ENCODE measurements around the gene LCMT2. TPM values are rescaled to one million over a fixed set of nuclear protein-coding genes. Genes with fewer than 3 reads are reported as not detected.

The LCMT2 gene
- total RNA-seq, 4 donors from 2014 or later, result 2.8 to 5.5 (median 3.2) TPM

DNA sequence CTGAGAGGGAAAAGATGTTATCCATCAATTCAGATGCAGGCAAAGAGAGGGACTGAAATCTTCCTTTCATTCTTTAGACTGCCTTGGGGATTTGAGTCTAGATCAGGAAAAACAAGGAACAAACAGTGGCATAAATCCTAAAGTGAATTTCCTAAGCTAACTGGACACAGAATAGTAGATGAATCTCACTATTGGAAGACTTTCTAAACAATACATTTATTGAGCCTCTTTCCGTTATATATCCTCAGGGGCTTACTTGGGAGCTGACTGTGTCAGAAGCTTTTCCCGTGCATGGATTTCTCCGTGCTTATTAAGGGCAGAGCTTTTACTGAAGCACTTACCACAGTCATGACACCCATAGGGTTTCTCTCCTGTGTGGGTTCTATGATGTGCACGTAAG is 30.4 kb upstream of the LCMT2 start:
- TF ChIP-seq, protein P1, sequence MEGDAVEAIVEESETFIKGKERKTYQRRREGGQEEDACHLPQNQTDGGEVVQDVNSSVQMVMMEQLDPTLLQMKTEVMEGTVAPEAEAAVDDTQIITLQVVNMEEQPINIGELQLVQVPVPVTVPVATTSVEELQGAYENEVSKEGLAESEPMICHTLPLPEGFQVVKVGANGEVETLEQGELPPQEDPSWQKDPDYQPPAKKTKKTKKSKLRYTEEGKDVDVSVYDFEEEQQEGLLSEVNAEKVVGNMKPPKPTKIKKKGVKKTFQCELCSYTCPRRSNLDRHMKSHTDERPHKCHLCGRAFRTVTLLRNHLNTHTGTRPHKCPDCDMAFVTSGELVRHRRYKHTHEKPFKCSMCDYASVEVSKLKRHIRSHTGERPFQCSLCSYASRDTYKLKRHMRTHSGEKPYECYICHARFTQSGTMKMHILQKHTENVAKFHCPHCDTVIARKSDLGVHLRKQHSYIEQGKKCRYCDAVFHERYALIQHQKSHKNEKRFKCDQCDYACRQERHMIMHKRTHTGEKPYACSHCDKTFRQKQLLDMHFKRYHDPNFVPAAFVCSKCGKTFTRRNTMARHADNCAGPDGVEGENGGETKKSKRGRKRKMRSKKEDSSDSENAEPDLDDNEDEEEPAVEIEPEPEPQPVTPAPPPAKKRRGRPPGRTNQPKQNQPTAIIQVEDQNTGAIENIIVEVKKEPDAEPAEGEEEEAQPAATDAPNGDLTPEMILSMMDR (IDR thresholded peaks at IDR 0.05; ENCODE audit: low read depth), result no peak

DNA sequence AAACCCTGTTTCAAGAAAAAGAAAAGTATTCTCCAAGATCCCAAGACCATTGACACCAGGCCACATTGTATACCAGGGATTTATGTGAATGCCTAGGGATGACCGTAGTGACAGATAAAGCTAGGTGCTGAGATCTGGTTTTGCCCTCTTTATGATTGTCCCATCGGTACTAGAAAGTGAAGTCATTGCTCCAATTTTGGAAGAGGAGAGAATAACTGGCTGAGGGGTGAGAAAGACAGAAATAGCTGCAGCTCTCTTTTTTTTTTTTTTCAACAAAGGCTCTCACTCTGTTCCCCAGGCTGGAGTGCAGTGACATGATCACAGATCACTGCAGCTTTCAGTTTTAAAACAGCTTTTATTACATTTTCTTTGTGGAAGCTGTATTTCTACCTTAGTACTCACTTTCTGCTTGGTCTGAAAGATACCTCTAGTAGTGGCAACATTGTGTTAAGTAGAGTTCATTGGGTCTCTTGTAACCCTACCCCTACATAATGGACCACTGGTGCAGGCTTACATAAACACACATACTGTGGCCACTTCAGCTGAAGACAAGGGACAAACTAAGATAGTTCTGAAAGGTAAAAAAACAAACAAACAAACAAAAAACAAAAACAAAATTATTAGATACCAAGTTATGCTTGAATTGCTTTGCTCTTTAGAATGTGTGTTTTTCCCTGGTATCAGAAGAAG is 22.5 kb upstream of the LCMT2 start:
- TF ChIP-seq, protein P1 (IDR thresholded peaks at IDR 0.05; ENCODE audit: low read depth), result no peak

DNA sequence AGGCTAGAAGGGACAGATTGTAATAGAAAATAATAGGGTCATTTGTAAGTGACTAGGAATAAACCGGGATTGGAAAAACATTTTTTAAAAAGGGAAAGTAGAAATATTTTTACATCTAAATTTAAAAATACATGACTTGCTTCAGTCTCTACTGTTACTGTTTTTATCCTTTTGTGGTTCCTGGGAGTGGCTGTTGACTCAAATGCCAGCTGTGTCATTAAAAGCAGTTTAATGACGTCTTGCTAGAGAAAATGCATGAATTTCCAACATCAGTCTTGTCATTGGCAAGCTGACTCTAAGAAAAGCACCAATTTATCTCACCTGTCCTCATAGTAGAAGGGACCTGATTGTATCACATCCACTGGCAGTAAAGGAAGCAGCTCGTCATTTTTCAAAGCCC is 16.7 kb upstream of the LCMT2 start:
- TF ChIP-seq, protein P1 (IDR thresholded peaks at IDR 0.05; ENCODE audit: low read depth), result no peak

DNA sequence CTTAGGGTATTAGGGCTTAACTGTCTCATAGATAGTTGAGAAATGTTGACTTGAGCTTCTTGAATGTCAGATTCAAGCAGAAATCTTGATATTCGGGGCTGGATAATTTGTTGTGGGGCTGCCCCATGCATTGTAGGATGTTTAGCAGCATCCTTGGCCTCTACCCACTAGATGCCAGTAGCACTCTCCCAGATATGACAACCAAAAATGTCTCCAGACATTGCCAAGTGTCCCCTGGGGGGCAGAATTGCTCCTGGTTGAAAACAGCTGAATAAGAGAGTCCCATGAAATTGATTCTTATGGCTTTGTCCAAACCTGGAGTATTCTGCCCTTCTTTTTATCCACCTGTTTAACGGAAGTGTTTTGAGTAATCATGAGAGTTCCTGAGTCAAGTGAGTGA is 15.9 kb upstream of the LCMT2 start:
- TF ChIP-seq, protein P1 (IDR thresholded peaks at IDR 0.05; ENCODE audit: low read depth), result no peak

DNA sequence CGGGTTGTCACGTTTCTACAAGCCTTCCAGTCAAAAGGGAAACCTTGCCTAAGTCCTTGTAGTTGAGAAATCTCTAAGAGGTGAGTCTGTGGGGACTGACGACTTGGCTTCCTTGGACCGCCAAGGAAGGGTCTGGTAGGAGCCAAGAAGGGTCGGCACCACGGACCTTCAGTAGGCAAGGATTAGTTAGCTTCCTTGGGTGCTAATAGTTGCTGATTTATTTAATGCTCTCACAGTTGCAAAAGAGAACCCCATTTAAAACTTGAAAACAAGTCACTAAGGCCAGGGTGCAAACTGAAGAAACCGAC is 361 bp upstream of the LCMT2 start:
- TF ChIP-seq, protein P1 (IDR thresholded peaks at IDR 0.05; ENCODE audit: low read depth), result no peak

DNA sequence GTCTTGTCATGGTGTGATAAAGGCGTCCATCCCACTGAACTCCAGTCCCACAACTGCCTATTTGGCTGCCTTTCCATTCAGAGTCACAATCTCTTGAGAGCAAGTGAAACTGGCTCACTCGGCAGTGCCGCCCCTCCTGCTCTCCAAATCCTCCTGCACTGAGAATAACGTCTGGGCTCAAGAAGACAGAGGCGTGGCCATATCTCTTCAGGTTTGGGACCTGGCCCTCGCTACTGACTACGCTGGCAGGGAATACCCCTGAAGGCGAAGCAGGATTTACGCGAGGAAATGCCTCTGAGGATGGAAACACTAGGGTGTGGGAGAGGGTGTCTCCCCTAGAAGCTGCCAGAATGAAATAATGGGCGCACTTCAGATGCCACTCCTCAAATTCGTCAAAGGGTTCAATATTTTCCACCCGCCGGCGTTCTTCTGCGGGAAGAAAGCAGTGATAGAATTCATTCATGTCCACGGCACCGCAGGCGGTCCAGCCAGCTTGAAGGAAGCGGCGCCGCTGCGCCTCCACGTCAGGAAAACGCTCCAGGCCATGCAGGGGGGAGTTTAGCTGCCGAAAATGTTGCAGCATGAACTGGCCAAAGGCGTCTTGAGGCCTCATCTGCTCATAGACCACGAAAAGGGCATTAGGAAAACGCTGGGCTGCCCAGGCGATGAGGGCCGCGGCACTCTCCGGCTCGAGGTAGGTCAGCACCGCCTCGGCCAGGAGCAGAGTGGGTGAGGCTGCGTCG is 985 bp downstream of the LCMT2 start:
- TF ChIP-seq, protein P1 (IDR thresholded peaks at IDR 0.05; ENCODE audit: low read depth), result no peak

DNA sequence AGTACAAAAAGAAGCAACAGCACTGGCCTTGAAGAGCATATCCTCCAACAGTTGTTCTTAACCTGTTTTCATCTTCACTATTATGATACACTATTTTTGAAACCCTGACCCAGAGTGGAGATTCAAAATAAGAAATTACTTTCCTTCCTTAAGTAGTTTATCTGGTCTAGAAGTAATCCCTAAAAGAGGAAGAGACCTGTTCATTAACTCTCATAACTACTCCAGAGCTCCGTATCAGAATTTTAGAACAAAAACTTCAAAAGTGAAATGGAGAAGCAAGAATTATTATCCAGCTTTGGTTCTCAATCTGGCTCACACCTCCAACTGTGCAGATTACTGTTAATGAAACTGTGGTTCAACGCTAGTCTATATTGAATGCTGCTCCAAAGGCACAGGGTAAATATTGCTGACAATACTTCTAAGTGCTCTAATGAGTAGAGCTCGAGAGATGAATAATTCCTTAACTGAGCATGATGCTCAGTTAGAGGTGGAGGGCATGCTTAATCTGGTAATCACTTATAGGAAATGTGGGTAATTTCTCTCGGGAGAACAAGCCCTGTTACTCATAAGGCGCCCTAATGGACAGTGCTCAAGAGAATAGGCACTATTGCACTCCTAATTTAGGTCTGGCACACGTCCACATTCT is 5.2 kb downstream of the LCMT2 start:
- TF ChIP-seq, protein P1 (IDR thresholded peaks at IDR 0.05; ENCODE audit: low read depth), result no peak
